GM19238 (cell line): ENCODE results near the gene ATP6V0C.

Experiments
- DNase-seq: peaks from one replicate; pipeline ENCODE4 v3.0.0; 2011; ENCODE audit warnings: low spot score; ENCODE audit not compliant: insufficient read length

The ATP6V0C gene

DNA sequence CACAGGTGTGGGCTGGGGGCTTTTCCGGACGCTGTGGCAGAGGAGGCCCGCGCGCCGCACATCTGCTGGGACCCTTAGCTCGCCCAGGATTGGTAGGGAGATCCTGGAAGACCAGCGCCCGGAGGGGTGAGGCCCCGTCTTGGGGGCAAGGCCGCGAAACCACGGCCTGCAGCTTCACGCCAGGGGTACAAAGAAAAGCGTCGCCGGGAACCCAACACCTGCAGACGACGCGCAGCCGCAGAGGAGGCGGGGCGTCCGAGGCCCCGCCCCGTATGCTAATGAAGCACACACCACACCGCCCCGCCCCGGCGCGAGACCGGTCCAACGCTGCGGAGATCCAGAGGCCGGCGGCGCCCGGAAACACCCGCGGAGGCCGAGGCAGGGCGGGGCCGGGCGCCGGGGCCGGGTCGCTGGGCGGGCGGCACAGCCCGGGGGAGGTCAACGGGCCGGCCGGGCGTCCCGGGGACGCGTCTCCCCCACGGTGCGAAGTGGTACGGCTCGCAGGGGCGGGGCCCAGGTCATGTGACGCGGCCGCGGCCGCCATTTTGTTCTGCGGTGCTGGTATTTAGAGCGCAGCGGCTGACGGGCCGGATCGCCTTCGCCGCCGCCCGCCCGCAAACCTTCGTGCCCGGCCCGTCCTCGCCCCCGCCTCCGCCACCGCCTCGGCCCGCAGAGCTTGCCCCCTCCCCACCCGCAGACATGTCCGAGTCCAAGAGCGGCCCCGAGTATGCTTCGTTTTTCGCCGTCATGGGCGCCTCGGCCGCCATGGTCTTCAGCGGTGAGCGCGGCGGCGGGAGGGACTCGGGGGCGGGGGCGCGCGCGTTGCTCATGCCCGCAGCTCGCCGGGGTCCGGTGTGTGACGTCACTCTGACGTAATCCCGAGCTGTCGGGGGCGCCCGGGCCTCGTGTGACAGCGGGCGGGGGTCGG, at the start of gene ATP6V0C:
TSS of gene ATP6V0C (plus strand) at position 548 of the 928 bp plus-strand sequence. CDS start at position 700, 152 bp downstream.
- DNase-seq, result peak; percentile 93

GRCh38 chr16:2464333-2464732, 49.4 kb upstream of the ATP6V0C start:
- DNase-seq, result no peak

DNA sequence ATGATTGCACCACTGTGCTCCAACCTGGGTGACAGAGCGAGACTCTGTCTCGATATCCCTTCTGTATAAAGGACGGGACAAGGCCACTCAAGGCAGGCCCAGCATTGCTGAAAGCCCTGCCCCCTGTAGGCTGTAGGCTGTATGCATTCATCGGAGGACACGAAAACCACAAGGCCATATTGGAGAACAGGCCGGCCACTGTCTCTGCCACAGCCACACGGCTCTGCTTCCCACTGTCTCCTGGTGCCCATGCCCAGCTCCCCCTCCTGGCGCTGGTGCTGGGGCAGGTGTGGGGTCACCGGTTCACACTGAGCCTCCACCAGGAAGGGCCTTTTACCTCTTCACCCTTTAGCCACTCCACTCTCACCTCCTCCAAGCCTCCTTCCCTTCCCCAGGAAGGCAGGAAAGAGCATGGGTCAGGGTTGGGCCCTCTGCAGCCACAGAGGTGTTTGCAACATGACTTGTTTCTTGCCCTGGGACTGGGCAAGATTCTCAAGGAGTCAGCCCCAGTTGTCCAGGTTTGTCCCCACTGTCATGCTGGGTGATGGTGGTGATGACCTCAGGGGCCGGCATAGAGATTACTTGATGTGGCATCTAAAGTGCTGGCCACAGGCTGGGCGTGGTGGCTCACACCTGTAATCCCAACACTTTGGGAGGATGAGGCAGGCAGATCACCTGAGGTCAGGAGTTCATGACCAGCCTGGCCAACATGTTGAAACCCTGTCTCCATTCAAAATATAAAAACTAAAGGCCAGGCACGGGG, 47.9 kb upstream of the ATP6V0C start:
- no peak for DNase-seq

GRCh38 chr16:2466667-2467527, 46.9 kb upstream of the ATP6V0C start:
- DNase-seq, result no peak

DNA sequence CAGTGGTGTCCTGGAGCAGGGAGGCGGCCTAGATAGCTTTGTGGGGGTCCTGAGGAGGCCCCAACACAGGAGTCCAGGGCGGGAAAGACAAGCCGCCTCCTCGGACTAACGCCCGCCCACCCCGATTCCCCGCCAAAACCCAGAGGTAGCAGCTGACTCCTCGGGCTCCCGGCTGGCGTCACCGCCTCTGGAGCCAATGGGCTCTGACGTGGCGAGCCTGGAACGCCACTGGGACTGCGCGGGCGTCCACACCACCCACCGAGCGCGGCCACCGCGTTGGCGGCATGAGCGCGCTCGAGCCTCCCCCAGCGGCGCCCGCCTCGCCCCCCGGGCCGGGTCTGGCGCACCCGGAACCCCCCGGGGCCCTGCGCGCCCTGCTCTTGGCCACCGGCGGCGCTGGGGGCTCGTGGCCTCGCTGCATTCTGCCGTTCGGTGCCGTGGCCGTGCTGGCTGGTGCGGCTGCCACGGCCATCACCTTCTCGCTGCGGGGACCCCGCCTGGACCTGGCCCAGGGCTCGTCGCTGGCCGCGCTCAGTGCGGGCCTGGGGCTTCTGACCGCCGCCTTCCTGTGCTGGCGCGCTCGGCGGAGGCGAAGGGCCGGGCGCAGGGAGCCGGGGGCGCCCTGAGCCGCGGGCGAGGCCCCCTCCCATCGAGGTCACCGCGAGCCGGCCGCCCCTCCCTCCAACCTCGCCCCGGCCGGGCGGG, 46.1 kb upstream of the ATP6V0C start:
- DNase-seq, result peak; percentile 76

- DNase-seq, result peak; percentile 65
Measured at GRCh38 chr16:2468233-2468724, 45.5 kb upstream of the ATP6V0C start.

- DNase-seq, result peak; percentile 89
Measured at GRCh38 chr16:2468725-2469398, 44.9 kb upstream of the ATP6V0C start.

- DNase-seq, result no peak
Measured at GRCh38 chr16:2469399-2470233, 44.1 kb upstream of the ATP6V0C start.

- DNase-seq, result no peak
Measured at GRCh38 chr16:2470234-2470601, 43.5 kb upstream of the ATP6V0C start.

DNA sequence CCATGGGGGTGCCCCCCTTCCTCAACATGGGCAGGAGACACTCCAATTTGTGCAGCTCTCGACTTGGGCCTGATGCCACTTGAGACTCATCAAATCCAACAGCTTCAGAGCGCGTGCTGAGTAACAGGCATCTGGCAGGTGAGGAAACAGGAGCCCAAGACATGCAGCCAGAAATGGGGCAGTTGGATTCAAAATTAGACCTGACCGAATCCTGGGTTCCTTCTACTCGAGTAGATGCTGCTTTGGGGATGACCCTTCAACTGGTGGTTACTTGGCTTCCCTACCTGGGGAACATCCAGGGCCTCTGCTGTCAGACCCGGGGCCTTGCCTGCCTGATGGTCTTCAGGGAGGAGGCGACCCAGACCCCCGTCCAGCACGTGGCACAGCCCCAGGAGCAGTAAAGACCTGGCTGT, 43.1 kb upstream of the ATP6V0C start:
- DNase-seq, result no peak

GRCh38 chr16:2471016-2471652, 42.6 kb upstream of the ATP6V0C start, which contains the start of gene NTN3:
Gene NTN3, plus strand, starts transcription at chr16:2471297. Its CDS starts 405 bp downstream, at chr16:2471702.
- no peak for DNase-seq

- no peak for DNase-seq
Measured at GRCh38 chr16:2471653-2472487, 41.9 kb upstream of the ATP6V0C start.

DNA sequence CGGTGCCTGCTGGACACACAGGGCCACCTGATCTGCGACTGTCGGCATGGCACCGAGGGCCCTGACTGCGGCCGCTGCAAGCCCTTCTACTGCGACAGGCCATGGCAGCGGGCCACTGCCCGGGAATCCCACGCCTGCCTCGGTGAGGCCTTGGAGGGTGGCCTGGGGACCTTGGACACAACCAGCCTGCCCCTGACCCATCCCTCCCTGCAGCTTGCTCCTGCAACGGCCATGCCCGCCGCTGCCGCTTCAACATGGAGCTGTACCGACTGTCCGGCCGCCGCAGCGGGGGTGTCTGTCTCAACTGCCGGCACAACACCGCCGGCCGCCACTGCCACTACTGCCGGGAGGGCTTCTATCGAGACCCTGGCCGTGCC, 41.3 kb upstream of the ATP6V0C start:
- no peak for DNase-seq

GRCh38 chr16:2472885-2473445, 40.8 kb upstream of the ATP6V0C start:
- no peak for DNase-seq

- DNase-seq, result no peak
Measured at GRCh38 chr16:2473446-2473926, 40.3 kb upstream of the ATP6V0C start.

GRCh38 chr16:2473999-2474876, 39.5 kb upstream of the ATP6V0C start:
- peak; percentile 75 for DNase-seq
